GM18951 (cell line): ENCODE data around the gene TRIP10.
"Not testable (repeated sequence)": the region's sequence is repeated elsewhere in the genome, so short reads cannot be mapped to it uniquely, and the experiment has no call there.

Experiments used
- POLR2A ChIP-seq: IDR thresholded peaks from 4 replicates; pipeline ENCODE4 v1.6.1; 2011; ENCODE audit warnings: mild to moderate bottlenecking; ENCODE audit not compliant: insufficient read length, insufficient read depth; ENCODE audit errors: extremely low read depth
- in situ Hi-C: fragments of 300-500 bp; cut with MboI; formaldehyde crosslinking; loops from one replicate; pipeline ENCODE4 v1.12.0; 2022; ENCODE audit warnings: low sequenced_read_pairs, mixed read lengths, inconsistent platforms; ENCODE audit not compliant: unreplicated experiment

TRIP10 gene

GRCh38 chr19:6776999-6777398 lies 37.5 kb downstream of the TRIP10 start:
- in situ Hi-C loops, result no loop called here
- no peak for TF ChIP-seq POLR2A

- no peak for TF ChIP-seq POLR2A
- in situ Hi-C loops, result no loop called here
These were observed 38.0 kb downstream of the TRIP10 start for GRCh38 chr19:6777434-6777833.

DNA sequence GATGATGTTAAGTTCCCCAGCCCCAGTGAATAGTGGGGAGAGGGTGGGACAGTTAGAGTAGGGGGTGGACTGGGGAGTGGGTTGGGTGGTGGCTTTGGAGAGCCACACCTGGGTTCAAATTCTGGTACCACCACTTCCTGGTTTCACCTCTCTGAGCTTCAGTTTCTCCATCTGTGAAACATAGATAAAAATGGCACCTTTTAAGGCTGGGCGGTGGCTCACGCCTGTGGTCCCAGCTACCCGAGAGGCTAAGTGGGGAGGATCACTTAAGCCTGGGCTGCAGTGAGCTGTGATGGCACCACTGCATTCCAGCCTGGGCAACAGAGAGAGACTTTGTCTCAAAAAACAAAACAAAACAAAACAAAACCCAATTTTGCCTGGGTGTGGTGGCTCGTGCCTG lies 38.9 kb downstream of the TRIP10 start:
- in situ Hi-C loops, result no loop called here
- no peak for TF ChIP-seq POLR2A

GRCh38 chr19:6779206-6779605 lies 39.7 kb downstream of the TRIP10 start:
- no peak for TF ChIP-seq POLR2A
- in situ Hi-C loops, result no loop called here

DNA sequence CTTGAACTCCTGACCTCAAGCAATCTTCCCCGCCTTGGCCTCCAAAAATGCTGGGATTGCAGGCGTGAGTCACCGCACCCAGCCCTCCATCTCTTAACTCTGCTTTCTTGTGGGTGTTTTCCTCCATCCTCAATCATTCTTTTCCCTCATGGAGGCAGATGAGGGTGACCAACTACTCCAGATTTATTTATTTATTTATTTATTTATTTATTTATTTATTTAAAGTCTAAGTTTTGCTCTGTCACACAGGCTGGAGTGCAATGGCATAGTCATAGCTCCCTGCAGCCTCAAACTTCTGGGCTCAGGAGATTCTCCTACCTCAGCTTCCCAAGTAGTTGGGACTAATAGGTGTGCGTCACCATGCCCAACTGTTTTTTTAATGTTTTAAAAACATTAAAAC lies 47.9 kb downstream of the TRIP10 start:
- in situ Hi-C loops, result no loop called here
- no peak for TF ChIP-seq POLR2A

GRCh38 chr19:6788896-6789295 lies 49.4 kb downstream of the TRIP10 start:
- no peak for TF ChIP-seq POLR2A
- in situ Hi-C loops, result no loop called here

GRCh38 chr19:6790194-6791128 lies 51.0 kb downstream of the TRIP10 start:
- no peak for TF ChIP-seq POLR2A
- in situ Hi-C loops, result no loop called here

DNA sequence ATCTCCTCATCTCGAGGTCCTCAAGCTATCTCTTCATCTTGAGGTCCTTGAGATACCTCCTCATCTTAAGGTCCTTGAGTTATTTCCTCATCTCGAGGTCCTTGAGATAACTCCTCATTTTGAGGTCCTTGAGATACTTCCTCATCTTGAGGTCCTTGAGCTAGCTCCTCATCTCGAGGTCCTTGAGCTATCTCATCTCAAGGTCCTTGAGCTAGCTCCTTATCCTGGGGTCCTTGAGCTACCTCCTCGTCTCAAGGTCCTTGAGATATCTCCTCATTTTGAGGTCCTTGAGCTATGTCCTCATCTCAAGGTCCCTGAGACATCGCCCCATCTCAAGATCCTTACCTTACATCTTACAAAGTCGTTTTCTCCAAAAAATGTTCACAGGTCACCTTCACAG lies 51.8 kb downstream of the TRIP10 start:
- no peak for TF ChIP-seq POLR2A
- in situ Hi-C loops, result no loop called here

- no peak for TF ChIP-seq POLR2A
These were observed 53.9 kb downstream of the TRIP10 start for GRCh38 chr19:6793411-6793810.

DNA sequence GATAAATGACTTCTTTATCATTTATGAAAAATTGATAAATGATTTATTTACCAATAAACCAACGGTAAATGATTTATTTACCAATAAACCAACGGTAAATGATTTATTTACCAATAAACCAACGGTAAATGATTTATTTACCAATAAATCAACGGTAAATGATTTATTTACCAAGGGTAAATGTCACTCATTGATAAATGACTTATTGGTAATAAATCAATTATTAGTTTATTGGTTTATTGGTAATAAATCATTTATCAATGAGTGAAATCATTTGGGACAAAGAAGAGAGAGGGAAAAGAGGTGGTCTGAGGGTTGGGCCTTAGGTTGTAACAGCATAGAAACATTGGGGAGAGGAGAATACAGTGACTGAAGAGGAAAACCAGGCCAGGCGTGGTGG lies 54.5 kb downstream of the TRIP10 start:
- in situ Hi-C loops, result no loop called here
- TF ChIP-seq POLR2A, result no peak

More at GRCh38 chr19:6793411-6793810, 53.9 kb downstream of the TRIP10 start:
- in situ Hi-C loops, result no loop called here

DNA sequence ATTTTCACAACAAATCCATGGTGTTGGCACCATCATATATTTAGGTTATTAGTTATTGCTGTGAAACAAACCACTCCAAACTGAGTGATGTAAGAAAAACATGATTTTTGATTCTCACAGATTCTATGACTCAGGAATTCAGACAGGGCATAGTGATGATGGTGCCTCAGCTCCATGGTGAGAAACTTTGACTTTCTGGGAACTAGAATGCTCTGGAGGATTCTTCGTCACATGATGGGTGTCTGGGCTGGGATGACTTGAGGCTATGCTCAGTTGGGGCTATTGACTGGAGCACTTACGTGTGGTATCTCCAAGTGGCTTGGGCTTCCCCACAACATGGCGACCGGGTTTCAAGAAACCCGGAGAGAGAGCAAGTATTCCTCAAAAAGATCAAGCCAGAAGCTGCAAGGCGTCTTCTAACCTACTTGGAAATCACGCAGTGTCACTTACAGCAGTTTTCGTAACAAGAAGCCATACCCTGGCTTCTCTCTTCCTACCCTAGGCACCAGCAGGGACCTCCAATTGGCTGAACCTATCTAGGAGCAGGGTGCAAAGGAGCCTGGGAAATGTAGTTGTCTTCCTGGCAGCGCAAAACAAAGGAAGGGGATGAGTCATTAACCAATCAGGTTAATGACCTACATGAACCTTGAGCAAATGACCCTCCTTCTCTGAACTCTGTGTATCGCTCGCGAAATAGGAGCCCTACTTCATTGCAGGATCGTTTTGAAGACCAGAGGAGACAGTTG lies 55.4 kb downstream of the TRIP10 start:
- in situ Hi-C loops, result no loop called here

DNA sequence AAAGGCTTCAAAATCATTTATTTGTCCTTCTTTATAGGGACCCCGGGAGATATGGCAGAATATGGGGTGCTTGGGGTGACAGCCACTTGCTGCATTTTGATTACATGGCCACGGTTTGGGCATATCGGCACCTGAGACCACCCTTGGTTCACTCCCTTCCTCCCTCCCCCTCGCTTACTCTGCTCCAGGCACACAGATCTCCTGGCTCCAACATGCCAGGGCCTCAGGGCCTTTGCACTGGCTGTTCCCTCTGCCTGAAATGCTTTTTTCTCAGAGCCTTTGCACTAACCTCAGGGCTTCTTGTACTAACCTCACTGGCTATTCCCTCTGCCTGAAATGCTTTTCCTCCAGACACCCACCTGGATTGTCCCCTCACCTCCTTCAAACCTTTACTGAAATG lies 56.8 kb downstream of the TRIP10 start:
- in situ Hi-C loops, result no loop called here
- TF ChIP-seq POLR2A, result no peak

More for the DNA sequence above, 55.4 kb downstream of the TRIP10 start:
- TF ChIP-seq POLR2A, result no peak

DNA sequence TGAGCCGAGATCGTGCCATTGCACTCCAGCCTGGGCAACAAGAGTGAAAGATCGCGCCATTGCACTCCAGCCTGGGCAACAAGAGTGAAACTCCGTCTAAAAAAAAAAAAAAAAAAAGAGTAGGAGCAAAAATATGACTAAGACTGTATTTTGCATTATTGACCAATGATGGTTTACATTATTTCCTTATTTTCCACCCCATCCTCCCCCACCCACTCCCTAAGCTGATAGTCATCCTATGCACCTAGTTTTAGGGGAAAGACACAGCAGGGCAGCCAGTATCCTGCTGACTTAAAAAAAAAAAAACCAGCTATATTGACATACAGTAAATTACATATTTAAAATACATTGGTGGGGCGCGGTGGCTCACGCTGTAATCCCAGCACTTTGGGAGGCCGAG lies 58.2 kb downstream of the TRIP10 start:
- in situ Hi-C loops, result no loop called here
- TF ChIP-seq POLR2A, result no peak

DNA sequence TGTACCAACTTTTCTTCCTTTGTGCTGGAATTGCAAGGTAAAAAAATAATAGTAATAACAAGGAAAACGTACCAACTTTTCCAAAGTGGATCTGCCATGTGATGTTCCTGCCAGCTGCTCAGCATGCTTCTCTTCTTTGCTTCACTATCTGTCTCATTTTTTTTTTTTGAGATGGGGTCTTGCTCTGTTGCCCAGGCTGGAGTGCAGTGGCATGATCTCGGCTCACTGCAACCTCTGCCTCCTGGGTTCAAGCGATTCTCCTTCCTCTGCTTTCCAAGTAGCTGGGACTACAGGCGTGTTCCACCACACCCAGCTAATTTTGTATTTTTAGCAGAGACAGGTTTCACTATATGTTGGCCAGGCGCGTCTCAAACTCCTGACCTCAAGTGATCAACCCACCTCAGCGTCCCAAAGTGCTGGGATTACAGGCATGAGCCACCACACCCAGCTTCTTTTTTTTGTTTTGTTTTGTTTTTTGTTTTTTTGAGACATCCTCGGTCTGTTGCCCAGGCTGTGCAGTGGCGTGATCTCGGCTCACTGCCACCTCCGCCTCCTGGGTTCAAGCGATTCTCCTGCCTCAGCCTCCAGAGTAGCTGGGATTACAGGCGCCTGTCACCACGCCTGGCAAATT lies 60.8 kb downstream of the TRIP10 start:
- in situ Hi-C loops, result not testable (repeated sequence)
